Stomach (tissue), 4 donors: ENCODE measurements around the gene DCHS2.

ENCODE experiments used
- POLR2A ChIP-seq, 4 donors: fragments of 450-650 bp; IDR thresholded peaks; one replicate each; pipeline ENCODE4 v1.6.1; 2016; ENCODE audit warnings: antibody characterized with exemption in 4 of 4, control low read depth in 2 of 4, mild to moderate bottlenecking in 1 of 4, moderate library complexity in 1 of 4
- POLR2AphosphoS5 ChIP-seq, 3 donors: sonication (generic); formaldehyde crosslinking; IDR thresholded peaks; one replicate each; pipeline ENCODE4 v1.6.1; 2016; ENCODE audit warnings: antibody characterized with exemption in 3 of 3
- TF ChIP-seq, protein P1 (sequence below), 7 experiments: fragments of 450-650 bp in 4 of 7; fragments of 200-600 bp in 3 of 7; sonication (generic) in 3 of 7; IDR thresholded peaks; one replicate each; pipeline ENCODE4 v1.5.1; 2016 to 2019; ENCODE audit warnings: antibody characterized with exemption in 7 of 7, control low read depth in 2 of 7, mild to moderate bottlenecking in 1 of 7

DNA sequence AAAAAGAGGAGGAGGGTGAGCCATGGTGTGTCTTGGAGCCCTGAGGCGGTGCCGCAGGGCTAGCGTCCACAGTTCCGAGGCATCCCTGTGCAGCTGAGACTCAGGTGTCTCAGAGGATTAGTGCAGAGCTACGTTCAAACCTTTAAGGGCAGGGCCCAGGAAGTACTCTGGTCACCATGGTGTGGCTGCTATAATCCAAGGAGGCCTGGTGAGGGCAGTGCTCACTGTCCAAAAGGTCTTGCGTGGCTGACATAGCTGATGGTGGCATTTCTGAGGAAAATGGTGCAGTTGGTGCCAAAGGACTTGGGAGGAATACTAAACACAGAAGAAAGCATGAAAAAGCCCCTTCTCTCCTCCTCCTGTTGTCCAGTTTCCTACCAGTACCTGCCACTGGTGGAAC is 146.9 kb downstream of the DCHS2 start:
- TF ChIP-seq, protein P1, sequence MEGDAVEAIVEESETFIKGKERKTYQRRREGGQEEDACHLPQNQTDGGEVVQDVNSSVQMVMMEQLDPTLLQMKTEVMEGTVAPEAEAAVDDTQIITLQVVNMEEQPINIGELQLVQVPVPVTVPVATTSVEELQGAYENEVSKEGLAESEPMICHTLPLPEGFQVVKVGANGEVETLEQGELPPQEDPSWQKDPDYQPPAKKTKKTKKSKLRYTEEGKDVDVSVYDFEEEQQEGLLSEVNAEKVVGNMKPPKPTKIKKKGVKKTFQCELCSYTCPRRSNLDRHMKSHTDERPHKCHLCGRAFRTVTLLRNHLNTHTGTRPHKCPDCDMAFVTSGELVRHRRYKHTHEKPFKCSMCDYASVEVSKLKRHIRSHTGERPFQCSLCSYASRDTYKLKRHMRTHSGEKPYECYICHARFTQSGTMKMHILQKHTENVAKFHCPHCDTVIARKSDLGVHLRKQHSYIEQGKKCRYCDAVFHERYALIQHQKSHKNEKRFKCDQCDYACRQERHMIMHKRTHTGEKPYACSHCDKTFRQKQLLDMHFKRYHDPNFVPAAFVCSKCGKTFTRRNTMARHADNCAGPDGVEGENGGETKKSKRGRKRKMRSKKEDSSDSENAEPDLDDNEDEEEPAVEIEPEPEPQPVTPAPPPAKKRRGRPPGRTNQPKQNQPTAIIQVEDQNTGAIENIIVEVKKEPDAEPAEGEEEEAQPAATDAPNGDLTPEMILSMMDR (IDR thresholded peaks at IDR 0.05): no peak
- no peak for TF ChIP-seq POLR2AphosphoS5 (IDR thresholded peaks at IDR 0.05)
- no peak for TF ChIP-seq POLR2A (IDR thresholded peaks at IDR 0.05)
